Esophagus muscularis mucosa (tissue), 4 donors: Measurements from ENCODE around the gene RXFP3. TPM values are rescaled to one million over a fixed set of nuclear protein-coding genes. Genes with fewer than 3 reads are reported as not detected.

Experiments used
- DNase-seq: peaks from one replicate; pipeline ENCODE4 v3.0.0-alpha.2; 2017; ENCODE audit errors: extremely low spot score
- H3K27ac ChIP-seq, 4 donors: fragments of 200-600 bp; sonication (generic); replicated peaks in 1 of 4; 1 replicate in 3 of 4; 2 replicates in 1 of 4; pipeline ENCODE4 v1.5.1; 2016 to 2019; ENCODE audit warnings: mild to moderate bottlenecking in 1 of 4
- H3K27me3 ChIP-seq, 4 donors: fragments of 200-600 bp; sonication (generic); one replicate each; pipeline versions ENCODE4 v1.5.1 to v1.6.0; 2016 to 2019
- H3K36me3 ChIP-seq, 4 donors: fragments of 200-600 bp; sonication (generic); one replicate each; pipeline ENCODE4 v1.5.1; 2016 to 2019
- H3K4me1 ChIP-seq, 4 donors: fragments of 200-600 bp; sonication (generic); one replicate each; pipeline ENCODE4 v1.5.1; 2016 to 2019
- H3K4me3 ChIP-seq, 4 donors: fragments of 200-600 bp; sonication (generic); 1 replicate in 2 of 4; 2 replicates in 2 of 4; pipeline ENCODE4 v1.5.1; 2016 to 2019; ENCODE audit warnings: mild to moderate bottlenecking in 4 of 4, moderate library complexity in 1 of 4
- H3K9me3 ChIP-seq, 4 donors: fragments of 200-600 bp; sonication (generic); 1 replicate in 3 of 4; 2 replicates in 1 of 4; pipeline ENCODE4 v1.5.1; 2016 to 2019
- EP300 ChIP-seq: sonication (generic); formaldehyde crosslinking; IDR thresholded peaks from one replicate; pipeline ENCODE4 v1.6.1; 2017; ENCODE audit warnings: antibody characterized with exemption
- POLR2A ChIP-seq: fragments of 450-650 bp; IDR thresholded peaks from one replicate; pipeline ENCODE4 v1.6.1; 2017; ENCODE audit warnings: antibody characterized with exemption, moderate library complexity, mild to moderate bottlenecking, low read depth
- POLR2AphosphoS5 ChIP-seq, 2 donors: sonication (generic); formaldehyde crosslinking; IDR thresholded peaks; one replicate each; pipeline ENCODE4 v1.6.1; 2017; ENCODE audit warnings: antibody characterized with exemption in 2 of 2
- WGBS: methylation state at CpG from one replicate; pipeline ENCODE4 v1.1.5; 2018; 5-methylcytosine and 5-hydroxymethylcytosine counted together
- intact Hi-C: fragments of 100-400 bp; cut with DNase I; formaldehyde crosslinking; loops from one replicate; pipeline ENCODE4 v1.15.1; 2023
- total RNA-seq, 4 donors: library from RNA; depleted of rRNA; stranded (reverse); fragments of >200 nt; gene quantifications; one replicate each; pipeline versions ENCODE4 v1.1.0 to v1.2.1, GENCODE V29; 2016
- TF ChIP-seq, protein P1 (sequence below), 3 experiments: fragments of 200-600 bp in 2 of 3; fragments of 450-650 bp in 1 of 3; sonication (generic) in 2 of 3; IDR thresholded peaks; one replicate each; pipeline ENCODE4 v1.5.1; 2017 to 2019; ENCODE audit warnings: antibody characterized with exemption in 3 of 3, mild to moderate bottlenecking in 2 of 3, moderate library complexity in 1 of 3

RXFP3 gene
- total RNA-seq, 4 donors from 2014 or later: not detected

DNA sequence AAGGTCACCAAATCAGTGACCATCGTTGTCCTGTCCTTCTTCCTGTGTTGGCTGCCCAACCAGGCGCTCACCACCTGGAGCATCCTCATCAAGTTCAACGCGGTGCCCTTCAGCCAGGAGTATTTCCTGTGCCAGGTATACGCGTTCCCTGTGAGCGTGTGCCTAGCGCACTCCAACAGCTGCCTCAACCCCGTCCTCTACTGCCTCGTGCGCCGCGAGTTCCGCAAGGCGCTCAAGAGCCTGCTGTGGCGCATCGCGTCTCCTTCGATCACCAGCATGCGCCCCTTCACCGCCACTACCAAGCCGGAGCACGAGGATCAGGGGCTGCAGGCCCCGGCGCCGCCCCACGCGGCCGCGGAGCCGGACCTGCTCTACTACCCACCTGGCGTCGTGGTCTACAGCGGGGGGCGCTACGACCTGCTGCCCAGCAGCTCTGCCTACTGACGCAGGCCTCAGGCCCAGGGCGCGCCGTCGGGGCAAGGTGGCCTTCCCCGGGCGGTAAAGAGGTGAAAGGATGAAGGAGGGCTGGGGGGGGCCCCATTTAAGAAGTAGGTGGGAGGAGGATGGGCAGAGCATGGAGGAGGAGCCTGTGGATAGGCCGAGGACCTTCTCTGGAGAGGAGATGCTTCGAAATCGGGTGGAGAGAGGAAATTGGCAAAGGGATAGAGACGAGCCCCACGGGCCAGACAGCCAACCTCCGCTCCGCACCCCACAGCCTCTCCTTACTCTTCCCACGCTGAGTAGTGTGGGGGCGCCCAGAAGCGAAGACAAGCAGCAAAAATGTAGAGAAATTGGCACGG, 1.7 kb downstream of the RXFP3 start:
- no peaks in the 10 kb centered on the region for H3K9me3 ChIP-seq
- DNase-seq: peak; percentile 70
- H3K4me1 ChIP-seq: peaks cover 9 to 25% (median 17%) of the 10 kb centered on the region in 4 donors
- H3K27ac ChIP-seq: no peak overlapping the region
- peaks cover 0 to 75% (median 25%) of the 10 kb centered on the region in 4 donors for H3K27me3 ChIP-seq
- no peaks in the 10 kb centered on the region for H3K36me3 ChIP-seq
- intact Hi-C loops: no loop called here
- WGBS: 47% methylated on average over 54 of the region's 54 CpGs
- H3K4me3 ChIP-seq: no peak overlapping the region
- TF ChIP-seq, protein P1, sequence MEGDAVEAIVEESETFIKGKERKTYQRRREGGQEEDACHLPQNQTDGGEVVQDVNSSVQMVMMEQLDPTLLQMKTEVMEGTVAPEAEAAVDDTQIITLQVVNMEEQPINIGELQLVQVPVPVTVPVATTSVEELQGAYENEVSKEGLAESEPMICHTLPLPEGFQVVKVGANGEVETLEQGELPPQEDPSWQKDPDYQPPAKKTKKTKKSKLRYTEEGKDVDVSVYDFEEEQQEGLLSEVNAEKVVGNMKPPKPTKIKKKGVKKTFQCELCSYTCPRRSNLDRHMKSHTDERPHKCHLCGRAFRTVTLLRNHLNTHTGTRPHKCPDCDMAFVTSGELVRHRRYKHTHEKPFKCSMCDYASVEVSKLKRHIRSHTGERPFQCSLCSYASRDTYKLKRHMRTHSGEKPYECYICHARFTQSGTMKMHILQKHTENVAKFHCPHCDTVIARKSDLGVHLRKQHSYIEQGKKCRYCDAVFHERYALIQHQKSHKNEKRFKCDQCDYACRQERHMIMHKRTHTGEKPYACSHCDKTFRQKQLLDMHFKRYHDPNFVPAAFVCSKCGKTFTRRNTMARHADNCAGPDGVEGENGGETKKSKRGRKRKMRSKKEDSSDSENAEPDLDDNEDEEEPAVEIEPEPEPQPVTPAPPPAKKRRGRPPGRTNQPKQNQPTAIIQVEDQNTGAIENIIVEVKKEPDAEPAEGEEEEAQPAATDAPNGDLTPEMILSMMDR (IDR thresholded peaks at IDR 0.05): no peak
- TF ChIP-seq POLR2AphosphoS5 (IDR thresholded peaks at IDR 0.05) (no peak), EP300 (no peak), POLR2A (no peak)

DNA sequence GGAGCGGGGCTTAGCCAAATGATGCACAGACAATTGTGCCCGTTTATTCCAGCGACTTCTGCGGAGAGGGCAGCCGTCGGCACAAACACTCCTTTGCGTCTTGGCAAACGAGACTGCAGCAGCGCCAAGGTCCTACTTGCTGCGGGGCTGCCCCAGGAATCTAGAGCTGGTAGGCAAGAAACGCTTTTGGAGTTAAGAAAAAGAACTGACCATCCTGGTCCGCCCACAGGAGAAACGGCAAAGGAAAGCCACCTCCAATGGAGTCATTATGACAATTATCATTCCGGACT, 2.3 kb downstream of the RXFP3 start:
- intact Hi-C loops: no loop called here
- no peak overlapping the region for H3K27ac ChIP-seq
- TF ChIP-seq EP300 (no peak), POLR2AphosphoS5 (IDR thresholded peaks at IDR 0.05) (no peak), POLR2A (no peak)
- TF ChIP-seq, protein P1 (IDR thresholded peaks at IDR 0.05): no peak
- DNase-seq: peak; percentile 53
- H3K9me3 ChIP-seq: no peaks in the 10 kb centered on the region
- H3K4me3 ChIP-seq: no peak overlapping the region
- H3K27me3 ChIP-seq: peaks cover 0 to 75% (median 25%) of the 10 kb centered on the region in 4 donors
- WGBS: 73% methylated on average over 14 of the region's 14 CpGs
- H3K36me3 ChIP-seq: no peaks in the 10 kb centered on the region
- H3K4me1 ChIP-seq: peaks cover 9 to 25% (median 17%) of the 10 kb centered on the region in 4 donors

DNA sequence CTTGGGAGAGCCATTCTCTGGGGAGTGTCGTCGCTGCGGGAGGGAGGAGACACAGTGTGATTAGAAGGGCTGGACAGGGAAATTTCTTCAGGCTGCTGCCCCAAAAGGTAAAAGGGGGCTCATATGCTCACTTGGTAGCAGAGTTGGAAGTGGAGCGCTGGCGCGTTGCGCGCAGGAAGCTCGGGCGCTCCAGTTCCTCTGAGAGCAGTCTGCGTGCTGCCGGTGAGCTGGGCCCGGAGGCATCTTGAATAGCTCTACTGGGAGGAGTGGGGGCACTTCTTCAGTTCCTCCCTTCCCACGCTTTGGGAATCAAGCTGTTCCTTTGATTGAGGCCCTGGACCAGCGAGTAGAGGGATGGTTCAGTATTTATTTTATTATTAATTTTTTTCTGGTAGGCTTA, 2.7 kb downstream of the RXFP3 start:
- TF ChIP-seq, protein P1 (IDR thresholded peaks at IDR 0.05): no peak
- Histone ChIP-seq H3K4me1 (peaks cover 9 to 25% (median 17%) of the 10 kb centered on the region in 4 donors), H3K27ac (no peak overlapping the region), H3K4me3 (no peak overlapping the region), H3K27me3 (peaks cover 0 to 75% (median 25%) of the 10 kb centered on the region in 4 donors), H3K9me3 (no peaks in the 10 kb centered on the region), H3K36me3 (no peaks in the 10 kb centered on the region)
- DNase-seq: no peak
- 35% methylated on average over 7 of the region's 15 CpGs for WGBS
- intact Hi-C loops: no loop called here

DNA sequence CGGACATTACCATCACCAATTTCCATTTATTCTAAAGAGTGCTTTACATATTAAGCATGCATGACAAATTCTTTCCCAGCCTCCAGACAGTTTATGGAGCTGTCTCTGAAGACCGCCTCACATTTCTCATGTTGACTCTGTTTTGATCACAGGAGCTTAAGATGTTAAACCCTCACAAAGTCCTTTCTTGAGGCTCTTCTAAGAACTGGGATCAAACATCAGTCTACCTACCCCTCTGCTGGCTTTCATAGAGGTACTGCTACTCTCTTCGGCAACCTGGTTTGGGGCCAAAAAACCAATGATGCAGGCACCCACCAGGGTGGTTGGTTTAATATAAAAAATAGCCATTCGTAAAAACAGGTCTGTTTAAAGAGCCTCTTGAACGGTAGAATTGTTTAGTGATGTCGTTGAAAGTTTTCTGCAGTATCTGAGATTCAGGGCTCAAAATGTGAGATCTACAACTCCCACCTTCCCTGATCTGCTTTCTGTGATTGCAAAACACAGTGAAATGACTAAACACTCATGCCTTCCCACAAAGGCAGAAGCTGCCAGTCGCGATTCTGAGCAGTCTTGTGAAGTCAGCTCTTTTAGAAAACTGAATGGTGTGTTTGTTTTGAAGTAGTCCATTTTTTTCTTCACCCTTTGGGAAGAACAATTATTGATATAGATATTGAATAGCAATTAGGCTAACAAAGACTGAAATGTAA, 3.5 kb downstream of the RXFP3 start:
- WGBS: 80% methylated on average over 8 of the region's 8 CpGs
- Histone ChIP-seq H3K4me3 (no peak overlapping the region), H3K9me3 (no peaks in the 10 kb centered on the region), H3K36me3 (no peaks in the 10 kb centered on the region), H3K27me3 (peaks cover 0 to 75% (median 25%) of the 10 kb centered on the region in 4 donors), H3K4me1 (peaks cover 9 to 25% (median 17%) of the 10 kb centered on the region in 4 donors), H3K27ac (no peak overlapping the region)
- TF ChIP-seq, protein P1 (IDR thresholded peaks at IDR 0.05): no peak
- TF ChIP-seq POLR2AphosphoS5 (IDR thresholded peaks at IDR 0.05) (no peak), EP300 (no peak), POLR2A (no peak)
- intact Hi-C loops: no loop called here
- peak; percentile 64 for DNase-seq
